ENCODE data around the gene AFAP1. TPM values are rescaled to one million over a fixed set of nuclear protein-coding genes. Genes with fewer than 3 reads are reported as not detected.

AFAP1 gene
- total and polyA plus RNA-seq, 2 of the 8 experiments (the other 6 are each of a cell fraction or from before 2014, with no cell fraction given) = 3.6 to 18.2 TPM

GRCh38 chr4:7790023-7790422 lies 149.6 kb downstream of the AFAP1 start:
- Histone ChIP-seq H4K20me1 (replicated peaks in 1 of 2; ENCODE audit: control insufficient read depth in 1 of 2, insufficient read depth in 2 of 2, low read length in 2 of 2) (peaks cover 0 to 2% of the 10 kb centered on the region in 2 experiments), H4K91ac (replicated peaks; ENCODE audit: insufficient read length, low read length) (no peak overlapping the region), H3K23ac (ENCODE audit: insufficient read length) (no peak overlapping the region), H2BK20ac (ENCODE audit: low read length) (no peak overlapping the region), H2BK15ac (ENCODE audit: low read length) (no peak overlapping the region), H3K14ac (ENCODE audit: insufficient read length) (no peak overlapping the region), H2AK5ac (ENCODE audit: low read depth, low read length) (no peak overlapping the region), H3K4me3 (ENCODE audit: extremely low read depth in 1 of 4, insufficient read depth in 2 of 4, low read depth in 3 of 4, low read length in 4 of 4) (no peak overlapping the region), H3K79me2 (ENCODE audit: control insufficient read depth in 1 of 2, insufficient read depth in 2 of 2, low read length in 2 of 2) (no peaks in the 10 kb centered on the region), H3K9ac (replicated peaks in 1 of 4; ENCODE audit: extremely low read depth in 1 of 4, low read depth in 3 of 4, low read length in 3 of 4) (no peak overlapping the region), H4K8ac (ENCODE audit: extremely low read depth, insufficient read depth, low read length) (no peak overlapping the region), H2BK12ac (ENCODE audit: low read depth, low read length) (no peak overlapping the region), H3K23me2 (ENCODE audit: low read depth, low read length) (no peaks in the 10 kb centered on the region), H3K27ac (ENCODE audit: low read depth, low read length) (no peak overlapping the region), H3K18ac (ENCODE audit: extremely low read depth, low read length) (no peak overlapping the region), H3K56ac (replicated peaks; ENCODE audit: insufficient read length, low read depth, low read length) (no peak overlapping the region), H3K4me1 (replicated peaks in 1 of 4; ENCODE audit: control insufficient read depth in 3 of 4, insufficient read depth in 4 of 4, low read length in 3 of 4) (no peaks in the 10 kb centered on the region), H2BK5ac (ENCODE audit: low read depth, low read length) (no peak overlapping the region), H2BK120ac (replicated peaks; ENCODE audit: low read depth, low read length) (no peak overlapping the region), H3K79me1 (ENCODE audit: low read depth, low read length) (no peaks in the 10 kb centered on the region), H3K4me2 (ENCODE audit: insufficient read depth in 1 of 2, low read depth in 2 of 2, low read length in 2 of 2) (no peak overlapping the region), H3K4ac (replicated peaks; ENCODE audit: insufficient read length, low read depth, low read length) (no peak overlapping the region), H2AFZ (ENCODE audit: low read length) (no peak overlapping the region), H3K27me3 (replicated peaks in 1 of 4; ENCODE audit: control insufficient read depth in 3 of 4, extremely low read depth in 1 of 4, insufficient read depth in 3 of 4, low read length in 3 of 4) (no peaks in the 10 kb centered on the region), H3K36me3 (ENCODE audit: control insufficient read depth in 2 of 4, insufficient read depth in 4 of 4, low read length in 3 of 4) (peaks cover 0 to 3% (median 0%) of the 10 kb centered on the region in 4 experiments; a peak in 1 of 8 replicates), H4K5ac (ENCODE audit: insufficient read length, low read depth, low read length) (no peak overlapping the region), H3K9me3 (ENCODE audit: insufficient read depth in 2 of 2, low read depth in 1 of 2, low read length in 1 of 2) (no peaks in the 10 kb centered on the region)
- WGBS, 2 experiments (ENCODE audit: extremely low coverage in 1 of 2, insufficient coverage in 1 of 2, insufficient read length in 1 of 2, insufficient replicate concordance in 2 of 2, low coverage in 1 of 2, low lambda C conversion rate in 2 of 2, missing lambda C conversion rate in 1 of 2) = 90% methylated on average over 2 of the region's 2 CpGs; no CpG with 5 or more reads in 1 of the 2 experiments
- FAIRE-seq (no peak), DNase-seq (ENCODE audit: low read depth in 1 of 2, low spot score in 2 of 2) (no peak)
- ChIA-PET CTCF (ENCODE audit: partially characterized antibody) (interaction anchor here (1.2 to 2.2 kb wide), 2 partner anchors 12 to 20 kb away, joined by 3 to 7 read pairs; no protein-coding TSS in a partner anchor), POLR2A (ENCODE audit: partially characterized antibody) (no interaction called here)
- TF ChIP-seq POU5F1 (IDR thresholded peaks at IDR 0.05; ENCODE audit: low read depth, low read length) (no peak), TEAD4 (IDR thresholded peaks at IDR 0.05; ENCODE audit: low read depth, low read length) (no peak)

Measured in H1 (cell line).